ENCODE measurements around the gene FAM124A. TPM values are rescaled to one million over a fixed set of nuclear protein-coding genes. Genes with fewer than 3 reads are reported as not detected.
A peak's percentile ranks its signal among the peaks of the same experiment; 100 is the strongest.

Gene FAM124A
- total and polyA plus RNA-seq, 7 donors: 0.23 to 18.3 (median 11.7) TPM

DNA sequence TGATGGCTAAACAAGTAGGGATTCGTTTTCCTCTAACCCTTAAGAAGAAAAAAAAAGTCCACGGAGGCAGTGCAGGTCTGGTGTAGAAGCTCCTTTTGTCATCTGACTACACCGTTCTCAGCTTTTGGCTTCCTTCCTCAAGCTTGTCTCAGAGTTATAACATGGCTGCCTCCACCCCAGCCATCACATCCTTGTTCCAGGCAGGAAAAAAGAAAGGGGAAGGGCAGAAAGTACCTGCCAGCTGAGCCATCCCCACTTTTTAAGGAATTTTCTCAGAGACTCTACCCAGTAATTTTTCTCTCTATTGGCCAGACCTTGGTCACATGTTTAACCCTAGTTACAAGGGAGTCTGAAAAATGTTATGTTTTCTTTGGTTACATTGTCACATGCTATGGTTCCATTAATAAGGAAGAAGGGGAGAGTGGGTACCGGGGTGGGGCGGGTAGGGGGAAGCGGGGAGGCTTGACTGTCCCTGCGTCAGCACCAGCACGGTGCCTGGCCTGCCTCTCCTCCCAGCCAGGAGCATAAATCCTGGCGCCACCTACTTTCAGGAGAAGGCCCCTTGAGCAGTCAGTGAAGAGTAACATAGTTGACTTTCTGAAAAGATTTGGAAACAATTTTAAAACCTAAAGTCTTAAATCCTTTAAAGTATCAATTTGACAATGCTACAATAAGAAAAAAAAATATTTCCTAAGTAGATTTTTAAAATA is 11.1 kb downstream of the FAM124A start:
- peak overlapping the region in 1 of 4 donors; percentile 88 for H3K27ac ChIP-seq
- H3K36me3 ChIP-seq: peaks cover 0 to 6% (median 0%) of the 10 kb centered on the region in 4 donors
- no peak for DNase-seq
- 87 to 95% methylated on average over 9 of the region's 9 CpGs for WGBS, 2 donors
- no peak overlapping the region for H3K4me3 ChIP-seq
- H3K9me3 ChIP-seq: no peaks in the 10 kb centered on the region
- TF ChIP-seq POLR2AphosphoS5 (IDR thresholded peaks at IDR 0.05) (no peak), EP300 (IDR thresholded peaks at IDR 0.05) (no peak), POLR2A (IDR thresholded peaks at IDR 0.05) (no peak)
- TF ChIP-seq, protein P1, sequence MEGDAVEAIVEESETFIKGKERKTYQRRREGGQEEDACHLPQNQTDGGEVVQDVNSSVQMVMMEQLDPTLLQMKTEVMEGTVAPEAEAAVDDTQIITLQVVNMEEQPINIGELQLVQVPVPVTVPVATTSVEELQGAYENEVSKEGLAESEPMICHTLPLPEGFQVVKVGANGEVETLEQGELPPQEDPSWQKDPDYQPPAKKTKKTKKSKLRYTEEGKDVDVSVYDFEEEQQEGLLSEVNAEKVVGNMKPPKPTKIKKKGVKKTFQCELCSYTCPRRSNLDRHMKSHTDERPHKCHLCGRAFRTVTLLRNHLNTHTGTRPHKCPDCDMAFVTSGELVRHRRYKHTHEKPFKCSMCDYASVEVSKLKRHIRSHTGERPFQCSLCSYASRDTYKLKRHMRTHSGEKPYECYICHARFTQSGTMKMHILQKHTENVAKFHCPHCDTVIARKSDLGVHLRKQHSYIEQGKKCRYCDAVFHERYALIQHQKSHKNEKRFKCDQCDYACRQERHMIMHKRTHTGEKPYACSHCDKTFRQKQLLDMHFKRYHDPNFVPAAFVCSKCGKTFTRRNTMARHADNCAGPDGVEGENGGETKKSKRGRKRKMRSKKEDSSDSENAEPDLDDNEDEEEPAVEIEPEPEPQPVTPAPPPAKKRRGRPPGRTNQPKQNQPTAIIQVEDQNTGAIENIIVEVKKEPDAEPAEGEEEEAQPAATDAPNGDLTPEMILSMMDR (IDR thresholded peaks at IDR 0.05): no peak
- intact Hi-C loops (cut with DNase I): no loop called here
- H3K4me1 ChIP-seq: peaks cover 0 to 44% (median 25%) of the 10 kb centered on the region in 4 donors
- H3K27me3 ChIP-seq: no peaks in the 10 kb centered on the region

DNA sequence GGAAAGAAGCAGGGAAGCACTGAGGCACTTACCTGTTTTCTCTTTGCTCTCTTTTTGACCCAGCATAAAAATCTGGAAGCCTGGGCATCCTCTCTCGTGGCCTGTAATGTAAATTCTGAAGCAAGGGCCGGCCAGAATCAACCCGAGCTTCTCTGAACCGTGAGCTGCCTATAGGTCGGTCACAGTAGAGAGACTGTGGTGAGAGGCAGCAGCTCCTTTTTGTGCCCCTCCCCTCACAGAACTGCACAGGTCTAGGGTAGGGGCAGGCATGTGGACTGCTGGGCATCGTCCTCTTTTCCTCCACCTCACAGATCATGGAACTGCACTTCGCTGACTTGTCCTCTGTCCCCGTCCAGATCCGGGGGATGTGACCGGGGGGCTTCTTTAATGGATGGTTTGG is 12.5 kb downstream of the FAM124A start:
- Histone ChIP-seq H3K27me3 (no peaks in the 10 kb centered on the region), H3K27ac (no peak overlapping the region), H3K9me3 (no peaks in the 10 kb centered on the region), H3K4me1 (peaks cover 0 to 30% (median 20%) of the 10 kb centered on the region in 4 donors), H3K36me3 (peaks cover 0 to 6% (median 0%) of the 10 kb centered on the region in 4 donors), H3K4me3 (no peak overlapping the region)
- DNase-seq: no peak
- intact Hi-C loops (cut with DNase I): no loop called here
- TF ChIP-seq POLR2AphosphoS5 (IDR thresholded peaks at IDR 0.05): no peak
- WGBS, 2 donors: 78 to 80% methylated on average over 10 of the region's 10 CpGs

- DNase-seq: no peak
- H3K27ac ChIP-seq: peak overlapping the region in 1 of 4 donors; percentile 6
- peaks cover 0 to 25% (median 18%) of the 10 kb centered on the region in 4 donors for H3K4me1 ChIP-seq
- 83 to 87% methylated on average over 2 of the region's 2 CpGs for WGBS, 2 donors
- no peaks in the 10 kb centered on the region for H3K9me3 ChIP-seq
- H3K4me3 ChIP-seq: no peak overlapping the region
- no peaks in the 10 kb centered on the region for H3K27me3 ChIP-seq
- intact Hi-C loops (cut with DNase I): no loop called here
- peaks cover 0 to 6% (median 0%) of the 10 kb centered on the region in 4 donors for H3K36me3 ChIP-seq
- TF ChIP-seq EP300 (IDR thresholded peaks at IDR 0.05) (no peak), POLR2A (IDR thresholded peaks at IDR 0.05) (no peak), POLR2AphosphoS5 (IDR thresholded peaks at IDR 0.05) (no peak)
- TF ChIP-seq, protein P1 (IDR thresholded peaks at IDR 0.05): no peak
Observed at GRCh38 chr13:51235186-51235585, 13.0 kb downstream of the FAM124A start.

- Histone ChIP-seq H3K4me3 (no peak overlapping the region), H3K27me3 (no peaks in the 10 kb centered on the region), H3K27ac (peak overlapping the region in 3 of 4 donors; percentile 5 to 17 (median 6)), H3K9me3 (no peaks in the 10 kb centered on the region), H3K4me1 (peaks cover 0 to 29% (median 18%) of the 10 kb centered on the region in 4 donors), H3K36me3 (peaks cover 0 to 6% (median 0%) of the 10 kb centered on the region in 4 donors)
- TF ChIP-seq, protein P1 (IDR thresholded peaks at IDR 0.05): no peak
- TF ChIP-seq EP300 (IDR thresholded peaks at IDR 0.05) (no peak), POLR2A (IDR thresholded peaks at IDR 0.05) (no peak), POLR2AphosphoS5 (IDR thresholded peaks at IDR 0.05) (no peak)
- intact Hi-C loops (cut with DNase I): no loop called here
- 54 to 55% methylated on average over 4 of the region's 4 CpGs for WGBS, 2 donors
- no peak for DNase-seq
Observed at GRCh38 chr13:51235756-51236490, 13.7 kb downstream of the FAM124A start.

GRCh38 chr13:51236491-51236792 is 14.2 kb downstream of the FAM124A start:
- intact Hi-C loops (cut with DNase I): no loop called here
- 96% methylated on average over 1 of the region's 1 CpG for WGBS, 2 donors

More at GRCh38 chr13:51236491-51236792, 14.2 kb downstream of the FAM124A start:
- Histone ChIP-seq H3K9me3 (no peaks in the 10 kb centered on the region), H3K4me3 (no peak overlapping the region), H3K36me3 (peaks cover 0 to 6% (median 0%) of the 10 kb centered on the region in 4 donors), H3K27ac (no peak overlapping the region), H3K4me1 (peaks cover 0 to 29% (median 16%) of the 10 kb centered on the region in 4 donors), H3K27me3 (no peaks in the 10 kb centered on the region)
- no peak for TF ChIP-seq POLR2AphosphoS5 (IDR thresholded peaks at IDR 0.05)
- no peak for TF ChIP-seq EP300 (IDR thresholded peaks at IDR 0.05)
- TF ChIP-seq, protein P1 (IDR thresholded peaks at IDR 0.05): no peak
- no peak for TF ChIP-seq POLR2A (IDR thresholded peaks at IDR 0.05)
- DNase-seq: no peak
